Panc1 (cell line): ENCODE data around the gene STS. TPM values are rescaled to one million over a fixed set of nuclear protein-coding genes. Genes with fewer than 3 reads are reported as not detected.

Experiments
- ATAC-seq: fragments of 200-7000 bp; cut with Tn5 transposase; 2 replicates; pipeline ENCODE4 v1.9.1; 2020; ENCODE audit warnings: mild to moderate bottlenecking, moderate library complexity
- BruUV-seq: library from RNA; stranded (reverse); fragments of 400-500 nt; replicated peaks from 2 replicates; lab custom pipeline; 2021; lab: Mats Ljungman, UMichigan
- CTCF ChIA-PET: fragments of 300-600 bp; sonication (Branson Sonifier 250); formaldehyde crosslinking; loops from one replicate; lab custom pipeline; 2022; ENCODE audit warnings: antibody characterized with exemption; lab: Charles Lee
- POLR2A ChIA-PET: fragments of 300-600 bp; sonication (Branson Sonifier 250); formaldehyde crosslinking; loops from one replicate; lab custom pipeline; 2022; ENCODE audit warnings: antibody characterized with exemption; lab: Charles Lee
- DNase-seq: peaks from one replicate; pipeline ENCODE4 v3.0.0-alpha.2; 2010; ENCODE audit warnings: low read depth, low spot score
- H3K27ac ChIP-seq: 2 replicates; pipeline ENCODE4 v1.5.1; 2011; ENCODE audit warnings: mild to moderate bottlenecking, low read length, inconsistent platforms
- H3K27me3 ChIP-seq: fragments of 200-500 bp; sonication (Bioruptor generic); 2 replicates; pipeline ENCODE4 v1.6.0; 2014; ENCODE audit warnings: low read length, inconsistent platforms; ENCODE audit not compliant: control insufficient read depth, insufficient read depth
- H3K36me3 ChIP-seq: fragments of 200-500 bp; sonication (Bioruptor generic); 2 replicates; pipeline ENCODE4 v1.5.1; 2014; ENCODE audit warnings: inconsistent platforms, mild to moderate bottlenecking, low read length, moderate library complexity; ENCODE audit not compliant: control insufficient read depth, insufficient read depth
- H3K4me1 ChIP-seq: 2 replicates; pipeline ENCODE4 v1.5.1; 2011; ENCODE audit warnings: inconsistent platforms, mild to moderate bottlenecking, low read length, moderate library complexity; ENCODE audit not compliant: control insufficient read depth, insufficient read depth
- H3K4me3 ChIP-seq, 2 experiments: 2 replicates each; pipeline ENCODE4 v1.5.1; 2011 to 2012; ENCODE audit warnings: low read depth in 2 of 2, low read length in 2 of 2, mild to moderate bottlenecking in 2 of 2, inconsistent platforms in 1 of 2, moderate library complexity in 1 of 2
- H3K9me3 ChIP-seq: fragments of 200-500 bp; sonication (Bioruptor generic); 2 replicates; pipeline ENCODE4 v1.5.1; 2014; ENCODE audit warnings: low read depth, mild to moderate bottlenecking, inconsistent platforms, low read length, moderate library complexity; ENCODE audit not compliant: control insufficient read depth, insufficient read depth
- CTCF ChIP-seq: fragments of 450-650 bp; IDR thresholded peaks from 2 replicates; pipeline ENCODE4 v1.5.1; 2017; ENCODE audit warnings: mild to moderate bottlenecking
- POLR2AphosphoS5 ChIP-seq: IDR thresholded peaks from 2 replicates; pipeline ENCODE4 v1.6.1; 2012; ENCODE audit warnings: mild to moderate bottlenecking, low read depth, low read length, moderate library complexity
- REST ChIP-seq, 2 experiments: IDR thresholded peaks; 2 replicates each; pipeline ENCODE4 v1.6.1; 2011 to 2012; ENCODE audit warnings: low read depth in 2 of 2, control low read depth in 1 of 2, low read length in 1 of 2, mild to moderate bottlenecking in 1 of 2, moderate library complexity in 1 of 2; ENCODE audit not compliant: insufficient read depth in 1 of 2
- TCF7L2 ChIP-seq: IDR thresholded peaks from 2 replicates; pipeline ENCODE4 v1.6.1; 2011; ENCODE audit warnings: mild to moderate bottlenecking, low read depth, low read length, inconsistent platforms
- in situ Hi-C: cut with HindIII; loops from 2 replicates; pipeline ENCODE4 v1.10.0; 2016; ENCODE audit warnings: low sequenced_read_pairs, low pct_unique_long_range_greater_than_20kb
- intact Hi-C: fragments of 100-400 bp; cut with micrococcal nuclease; formaldehyde crosslinking; loops from one replicate; pipeline ENCODE4 v1.10.0; 2022; ENCODE audit not compliant: unreplicated experiment
- total RNA-seq: library from RNA; stranded (reverse); gene quantifications from one replicate; pipeline ENCODE4 v1.2.1, GENCODE V29; 2021; ENCODE audit not compliant: unreplicated experiment

The STS gene
- total RNA-seq, 1 experiment from 2014 or later = 2.0 TPM

- TF ChIP-seq TCF7L2 (no peak), REST (IDR thresholded peaks at IDR 0.05; ENCODE audit: insufficient read depth in 1 of 2, low read depth in 2 of 2, low read length in 1 of 2) (no peak), CTCF (no peak)
- ChIA-PET CTCF (interaction anchor here (0.6 kb wide), 1 partner anchor 35 kb away, joined by 5 read pairs; no protein-coding TSS in a partner anchor), POLR2A (no interaction called here)
- intact Hi-C loops (no loop called here), in situ Hi-C loops (no loop called here)
- Histone ChIP-seq H3K9me3 (no peaks in the 10 kb centered on the region), H3K27ac (no peak overlapping the region), H3K36me3 (no peaks in the 10 kb centered on the region), H3K4me3 (no peak overlapping the region), H3K4me1 (no peaks in the 10 kb centered on the region), H3K27me3 (no peaks in the 10 kb centered on the region)
- no TSS peak for BruUV-seq
- no peak for DNase-seq
- ATAC-seq = no peak
Measured at GRCh38 chrX:7111518-7111917, 36.0 kb upstream of the STS start.

- POLR2A ChIA-PET = no interaction called here
- no peak for ATAC-seq
- intact Hi-C loops = no loop called here
Measured at GRCh38 chrX:7112071-7112470, 35.4 kb upstream of the STS start.

More at GRCh38 chrX:7112071-7112470, 35.4 kb upstream of the STS start:
- Histone ChIP-seq H3K27ac (no peak overlapping the region), H3K4me3 (no peak overlapping the region), H3K27me3 (no peaks in the 10 kb centered on the region), H3K4me1 (no peaks in the 10 kb centered on the region), H3K36me3 (no peaks in the 10 kb centered on the region), H3K9me3 (no peaks in the 10 kb centered on the region)
- TF ChIP-seq POLR2AphosphoS5 = no peak
- no peak for TF ChIP-seq REST (IDR thresholded peaks at IDR 0.05; ENCODE audit: insufficient read depth in 1 of 2, low read depth in 2 of 2, low read length in 1 of 2)
- TF ChIP-seq TCF7L2 = no peak
- CTCF ChIA-PET = no interaction called here
- in situ Hi-C loops = no loop called here
- no peak for DNase-seq
- BruUV-seq = no TSS peak
